HG03175 (cell line): ENCODE measurements around the gene SLC6A12.

ENCODE experiments used
- ATAC-seq: cut with Tn5 transposase; IDR thresholded peaks from one replicate; pipeline ENCODE4 v1.9.1; 2021; ENCODE audit warnings: mild to moderate bottlenecking, moderate library complexity; ENCODE audit not compliant: unreplicated experiment

SLC6A12 gene

DNA sequence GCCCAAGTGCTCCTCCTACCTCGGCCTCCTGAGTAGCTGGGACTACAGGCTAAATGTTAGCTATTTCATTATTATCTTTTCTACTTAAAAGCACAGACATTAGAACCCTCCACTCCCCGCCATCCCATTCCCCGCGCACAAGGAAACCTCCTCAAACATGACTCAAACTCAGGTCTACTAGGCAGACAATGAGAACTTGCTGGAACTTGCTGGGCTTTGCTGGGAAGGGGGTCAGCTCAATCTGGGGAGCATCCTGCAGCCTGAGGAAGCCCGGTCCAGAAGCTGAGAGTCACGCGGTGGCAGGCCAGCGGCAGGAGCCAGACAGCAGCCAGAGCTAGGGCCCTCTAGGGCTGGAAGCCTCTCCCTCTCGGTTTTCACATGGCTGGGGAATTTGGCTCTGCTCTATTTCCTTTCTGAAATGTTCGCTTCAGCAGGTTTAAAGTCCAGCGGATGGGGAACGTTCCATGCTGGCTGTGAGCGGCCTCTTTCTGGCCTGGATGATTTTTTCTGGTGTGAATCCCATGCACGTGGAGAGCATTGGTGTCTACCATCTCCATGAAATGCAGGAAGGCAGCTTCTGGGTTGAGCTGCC, 68.5 kb downstream of the SLC6A12 start:
- ATAC-seq: no peak

DNA sequence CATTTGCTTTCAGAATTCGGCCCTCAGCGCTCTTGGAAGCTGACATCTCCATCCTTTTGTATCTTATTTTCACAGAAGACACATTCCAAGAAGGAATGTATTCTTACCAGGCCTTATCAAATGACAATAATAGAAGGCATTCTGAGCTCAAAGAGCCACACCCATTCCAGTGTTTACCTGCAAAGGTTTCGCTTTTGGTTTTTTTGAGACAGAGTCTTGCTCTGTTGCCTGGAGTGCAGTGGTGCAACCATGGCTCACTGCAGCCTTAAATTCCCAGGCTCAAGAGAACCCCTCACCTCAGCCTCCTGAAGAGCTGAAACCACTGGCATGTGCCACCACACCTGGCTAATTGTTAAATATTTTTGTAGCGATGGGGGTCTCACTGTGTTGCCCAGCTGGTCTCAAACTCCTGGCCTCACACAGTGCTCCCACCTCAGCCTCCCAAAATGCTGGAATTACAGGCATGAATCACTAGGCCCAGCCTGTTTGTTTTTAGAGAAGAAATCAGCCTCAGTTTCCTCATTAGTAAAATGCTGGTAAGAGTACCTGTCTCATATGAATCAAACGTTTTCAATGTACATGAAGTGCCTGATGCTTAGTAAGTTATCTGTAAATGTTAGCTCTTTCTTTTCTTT, 69.2 kb downstream of the SLC6A12 start:
- no peak for ATAC-seq

DNA sequence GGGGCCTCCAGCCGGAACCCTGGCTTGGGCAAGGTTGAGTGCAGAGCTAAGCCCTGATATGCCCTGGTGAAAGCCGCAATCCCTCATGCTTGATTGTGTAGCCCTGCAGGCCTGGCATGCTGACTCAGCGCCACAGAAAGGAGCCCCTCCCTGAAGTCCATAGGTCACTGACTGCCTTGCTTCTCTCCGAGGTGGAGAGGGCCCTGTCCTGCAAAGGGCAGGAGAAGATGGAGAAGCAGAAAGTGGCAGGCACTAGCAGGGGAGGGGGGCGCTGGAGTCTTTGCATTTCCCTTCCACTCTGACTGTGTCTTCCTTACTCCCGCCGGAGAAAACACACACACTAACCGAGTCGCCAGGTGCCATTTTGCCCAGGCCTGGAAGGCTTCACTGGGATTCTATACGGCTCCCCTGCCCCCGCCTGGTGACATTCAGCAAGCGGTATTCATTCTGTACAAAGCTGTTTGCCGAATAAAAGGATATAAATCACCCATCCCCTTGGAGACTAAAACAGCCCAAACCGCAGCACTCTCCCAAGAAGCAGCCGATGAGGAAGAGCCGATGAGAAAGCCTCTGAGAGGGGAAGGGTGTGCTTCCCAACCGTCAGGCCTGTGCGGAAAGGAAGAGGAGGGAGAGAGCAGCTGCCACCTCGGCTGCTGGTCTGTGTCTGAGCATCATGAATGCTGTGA, 69.8 kb downstream of the SLC6A12 start:
- ATAC-seq: no peak

DNA sequence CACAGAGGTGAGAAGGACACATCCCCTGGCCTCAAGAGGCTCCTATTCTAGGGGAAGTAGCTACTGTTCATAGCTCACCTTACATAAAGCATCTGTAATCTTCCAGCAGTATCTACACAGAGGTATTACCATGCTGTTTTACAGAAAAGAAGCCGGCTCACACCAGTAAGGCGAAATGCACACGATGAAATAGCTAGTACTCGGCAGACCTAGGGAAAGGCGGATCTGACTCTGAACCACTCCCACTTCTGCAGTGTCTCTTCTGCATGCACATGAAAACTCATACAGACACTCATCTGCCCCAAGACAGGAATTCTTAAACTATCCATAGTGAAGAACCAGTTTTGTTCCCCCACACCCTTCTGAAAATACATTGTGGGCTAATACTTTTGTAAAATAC, 73.8 kb downstream of the SLC6A12 start:
- ATAC-seq: no peak
